HUES6 (cell line): ENCODE results near the gene GAGE1.
A peak's percentile ranks its signal among the peaks of the same experiment; 100 is the strongest.

Experiments
- H3K27ac ChIP-seq: 2 replicates; pipeline ENCODE4 v1.7.0; 2013; ENCODE audit warnings: low read depth, mild to moderate bottlenecking, low read length, inconsistent platforms
- H3K27me3 ChIP-seq: 2 replicates; pipeline ENCODE4 v1.6.1; 2013; ENCODE audit warnings: low read length; ENCODE audit not compliant: control insufficient read depth, insufficient read depth
- H3K36me3 ChIP-seq: 2 replicates; pipeline ENCODE4 v1.6.1; 2013; ENCODE audit warnings: low read length; ENCODE audit not compliant: control insufficient read depth, insufficient read depth
- H3K4me1 ChIP-seq: 2 replicates; pipeline ENCODE4 v1.6.1; 2013; ENCODE audit warnings: low read length; ENCODE audit not compliant: control insufficient read depth, insufficient read depth
- H3K4me3 ChIP-seq: 2 replicates; pipeline ENCODE4 v1.5.1; 2013; ENCODE audit warnings: low read depth, low read length
- H3K9ac ChIP-seq: one replicate; pipeline ENCODE4 v1.6.1; 2013; ENCODE audit warnings: mild to moderate bottlenecking, low read length
- H3K9me3 ChIP-seq: 2 replicates; pipeline ENCODE4 v1.6.1; 2013; ENCODE audit warnings: low read depth, low read length; ENCODE audit not compliant: control insufficient read depth, insufficient read depth

The GAGE1 gene

DNA sequence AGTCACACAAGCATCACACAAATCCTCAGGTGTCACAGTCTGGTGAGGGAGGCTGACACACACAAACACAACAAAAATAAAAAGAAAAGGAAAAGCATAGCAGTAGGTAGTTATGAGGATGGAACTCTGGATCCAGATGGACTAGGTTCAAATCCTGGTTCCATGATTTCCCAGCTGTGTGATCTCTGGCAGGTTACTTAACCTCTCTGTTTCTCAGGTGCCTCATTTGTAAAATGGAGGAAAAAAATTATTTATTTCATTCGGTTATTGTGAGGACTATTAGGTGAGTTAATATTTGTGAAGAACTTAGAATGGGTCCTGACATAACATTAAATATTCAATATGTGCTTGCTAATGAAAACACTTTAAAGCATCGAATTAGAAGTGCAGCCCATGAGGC, 19.8 kb downstream of the GAGE1 start:
- Histone ChIP-seq H3K4me1 (no peaks in the 10 kb centered on the region), H3K4me3 (no peak overlapping the region), H3K27me3 (no peaks in the 10 kb centered on the region)

DNA sequence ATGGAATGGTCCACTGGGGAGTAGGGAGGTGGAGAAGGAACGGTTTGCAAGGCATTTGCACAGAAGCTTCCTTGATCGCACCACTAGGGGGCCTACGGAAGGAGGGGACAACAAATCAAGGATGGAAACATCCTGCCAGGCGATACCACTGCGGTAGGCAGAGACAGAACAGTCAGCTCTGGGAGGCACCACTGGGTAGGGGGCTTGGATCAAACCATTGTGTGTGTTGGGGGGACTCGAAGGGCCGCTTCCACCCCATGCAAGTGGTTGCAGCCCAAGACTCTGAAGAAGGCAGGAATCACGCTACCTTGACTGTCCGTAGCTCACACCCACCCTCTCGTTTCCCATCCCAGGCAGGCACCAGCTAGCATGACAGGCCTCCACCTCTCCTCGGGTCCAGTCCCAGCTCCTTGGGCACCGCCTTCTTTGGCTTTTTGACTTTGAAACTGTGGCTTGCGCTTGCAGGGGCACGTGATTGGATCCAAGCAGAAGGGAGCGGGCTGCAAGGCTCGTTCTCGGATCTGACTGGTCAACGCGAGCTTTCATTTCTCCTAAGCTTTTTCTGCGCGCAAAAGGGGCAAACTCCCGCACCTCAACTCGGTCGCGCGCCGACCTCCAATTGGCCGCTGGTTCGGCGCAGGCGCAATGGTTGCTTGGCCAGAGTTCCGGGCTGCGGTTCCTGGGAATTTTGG, 28.4 kb downstream of the GAGE1 start:
- Histone ChIP-seq H3K9ac (no peak overlapping the region), H3K4me3 (peak overlapping the region; percentile 17; the same call in 1 of the 2 replicates), H3K36me3 (no peaks in the 10 kb centered on the region), H3K9me3 (peaks cover 25% of the 10 kb centered on the region), H3K4me1 (no peaks in the 10 kb centered on the region), H3K27ac (no peak overlapping the region), H3K27me3 (no peaks in the 10 kb centered on the region)

More for the DNA sequence above, 19.8 kb downstream of the GAGE1 start:
- no peaks in the 10 kb centered on the region for H3K36me3 ChIP-seq
- H3K27ac ChIP-seq = no peak overlapping the region
- H3K9me3 ChIP-seq = peaks cover 15% of the 10 kb centered on the region; the same call in 1 of the 2 replicates
- H3K9ac ChIP-seq = no peak overlapping the region

DNA sequence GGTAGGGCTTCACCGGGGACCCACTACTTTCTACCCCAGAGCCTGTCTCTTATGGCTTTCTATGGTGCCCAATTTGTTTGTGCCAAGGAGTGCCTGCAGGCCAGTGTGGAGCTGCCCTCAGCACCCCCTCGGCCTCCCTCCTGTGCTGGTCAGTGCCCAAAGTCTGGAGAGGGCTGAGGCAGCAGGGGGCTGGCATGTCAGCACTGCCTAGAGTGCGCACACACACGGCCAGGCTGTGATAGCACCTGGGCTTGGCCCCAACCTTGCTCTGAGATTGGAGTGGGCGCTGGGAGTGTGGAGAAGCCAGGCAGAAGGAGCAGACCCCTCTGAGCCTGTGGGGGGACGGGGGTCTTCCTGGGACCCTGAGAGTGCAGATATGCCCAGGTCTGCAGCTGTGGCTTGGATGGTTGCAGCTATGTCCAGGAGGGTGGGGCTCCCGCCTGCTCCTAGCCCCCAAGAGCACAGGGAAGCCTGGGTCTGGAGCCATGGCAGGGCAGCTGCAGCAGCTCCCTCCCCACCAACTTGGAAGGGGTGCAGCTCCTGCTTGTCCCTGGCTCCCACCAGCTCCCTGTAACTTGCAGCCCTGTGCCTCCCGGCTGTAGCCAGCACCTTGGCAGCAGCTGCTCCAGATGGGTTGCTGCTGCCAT, 46.3 kb downstream of the GAGE1 start:
- no peak overlapping the region for H3K4me3 ChIP-seq
- no peak overlapping the region for H3K27ac ChIP-seq
- peaks cover 5% of the 10 kb centered on the region; the same call in 1 of the 2 replicates for H3K9me3 ChIP-seq
- no peaks in the 10 kb centered on the region for H3K4me1 ChIP-seq
- H3K9ac ChIP-seq = no peak overlapping the region
- H3K36me3 ChIP-seq = no peaks in the 10 kb centered on the region
- H3K27me3 ChIP-seq = no peaks in the 10 kb centered on the region

DNA sequence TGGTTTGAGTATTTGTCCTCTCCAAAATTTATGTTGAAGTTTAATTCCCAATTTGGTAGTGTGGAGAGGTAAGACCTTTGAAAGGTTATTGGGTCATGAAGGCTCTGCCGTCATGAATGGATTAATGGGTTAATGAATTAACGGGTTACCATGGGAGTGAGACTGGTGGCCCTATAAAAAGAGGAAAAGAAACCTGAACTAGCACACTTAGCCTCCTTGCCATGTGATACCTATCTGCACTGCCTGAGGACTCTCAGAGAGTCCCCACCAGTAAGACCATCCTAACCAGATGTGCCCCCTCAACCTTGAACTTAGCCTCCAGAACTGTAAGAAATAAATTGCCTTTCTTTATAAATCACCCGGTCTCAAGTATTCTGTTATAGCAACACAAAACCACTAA, 57.7 kb downstream of the GAGE1 start:
- no peaks in the 10 kb centered on the region; the same call in 1 of the 2 replicates for H3K9me3 ChIP-seq
- no peak overlapping the region for H3K4me3 ChIP-seq
- no peaks in the 10 kb centered on the region for H3K4me1 ChIP-seq
- H3K27me3 ChIP-seq = no peaks in the 10 kb centered on the region; the same call in 1 of the 2 replicates
- no peak overlapping the region for H3K27ac ChIP-seq
- no peak overlapping the region for H3K9ac ChIP-seq
- H3K36me3 ChIP-seq = no peaks in the 10 kb centered on the region
